Mammary epithelial cell (primary cell): ENCODE results near the gene CYP4B1.

ENCODE experiments used
- CTCF ChIP-seq, 2 donors: IDR thresholded peaks in 1 of 2; conservative IDR thresholded peaks in 1 of 2; 2 replicates each; pipeline ENCODE4 v1.5.1; 2011 to 2012; ENCODE audit warnings: inconsistent platforms in 2 of 2, low read length in 2 of 2, mild to moderate bottlenecking in 2 of 2, control low read depth in 1 of 2, low read depth in 1 of 2; ENCODE audit not compliant: insufficient read depth in 1 of 2; ENCODE audit errors: extremely low read depth in 1 of 2
- EZH2 ChIP-seq: IDR thresholded peaks from 2 replicates; pipeline ENCODE4 v1.6.1; 2012; ENCODE audit warnings: low read length, inconsistent platforms, borderline replicate concordance

GRCh38 chr1:46749404-46749803, 49.4 kb upstream of the CYP4B1 start:
- no peak for TF ChIP-seq CTCF (conservative IDR thresholded peaks at IDR 0.05 in 1 of 2, IDR thresholded peaks at IDR 0.05 in 1 of 2; ENCODE audit: extremely low read depth in 1 of 2, insufficient read depth in 1 of 2, low read depth in 1 of 2, low read length in 2 of 2)
- TF ChIP-seq EZH2 = no peak
